ENCODE results near the gene APOL6.
A peak's percentile ranks its signal among the peaks of the same experiment; 100 is the strongest.
"Not testable (repeated sequence)": the region's sequence is repeated elsewhere in the genome, so short reads cannot be mapped to it uniquely, and the experiment has no call there.

Gene APOL6

DNA sequence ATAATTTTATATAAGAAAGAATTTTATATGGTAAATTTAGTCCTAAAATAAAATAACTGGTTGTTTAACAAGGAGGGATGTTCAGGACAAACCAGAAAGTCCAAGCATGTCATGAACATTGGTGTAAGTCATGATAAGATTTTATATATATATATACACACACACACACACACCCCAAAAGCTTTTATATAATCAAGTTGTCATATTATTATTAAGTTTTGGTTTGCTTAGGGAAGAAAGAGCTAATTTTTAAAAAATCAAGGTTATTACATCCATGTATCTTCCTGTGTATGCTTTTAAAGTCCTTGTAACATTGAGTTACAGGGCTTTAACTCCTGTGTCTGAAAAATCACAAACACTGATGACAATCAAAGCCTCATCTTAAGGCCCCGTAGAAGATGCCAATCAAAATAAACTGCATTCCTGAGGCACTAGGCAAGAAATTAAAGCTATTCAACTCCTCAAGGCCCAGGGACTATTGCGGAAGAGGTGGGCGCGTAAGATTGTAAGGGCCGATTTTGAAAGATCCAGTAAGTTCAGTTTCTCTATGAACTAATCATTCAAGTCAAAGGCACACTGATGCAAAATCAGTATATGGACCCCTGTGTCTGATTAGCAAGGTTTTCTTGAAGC is 16.8 kb downstream of the APOL6 start:
- peaks cover 39% of the 10 kb centered on the region for H3K36me3 Mint-ChIP-seq
- H3K27ac Mint-ChIP-seq = no peak overlapping the region

GRCh38 chr22:35666699-35667098 is 18.5 kb downstream of the APOL6 start:
- not testable (repeated sequence) for H3K27me3 Mint-ChIP-seq; H3K9me3 Mint-ChIP-seq (ENCODE audit: low read depth); H3K27ac Mint-ChIP-seq; H3K4me3 Mint-ChIP-seq
- Mint-ChIP-seq H3K4me1 (ENCODE audit: low read depth) (peaks cover 18% of the 10 kb centered on the region), H3K36me3 (peaks cover 30% of the 10 kb centered on the region)

More for the DNA sequence above, 16.8 kb downstream of the APOL6 start:
- Mint-ChIP-seq H3K4me3 (no peak overlapping the region), H3K4me1 (ENCODE audit: low read depth) (peaks cover 35% of the 10 kb centered on the region), H3K9me3 (ENCODE audit: low read depth) (peaks cover 3% of the 10 kb centered on the region), H3K27me3 (no peaks in the 10 kb centered on the region)

DNA sequence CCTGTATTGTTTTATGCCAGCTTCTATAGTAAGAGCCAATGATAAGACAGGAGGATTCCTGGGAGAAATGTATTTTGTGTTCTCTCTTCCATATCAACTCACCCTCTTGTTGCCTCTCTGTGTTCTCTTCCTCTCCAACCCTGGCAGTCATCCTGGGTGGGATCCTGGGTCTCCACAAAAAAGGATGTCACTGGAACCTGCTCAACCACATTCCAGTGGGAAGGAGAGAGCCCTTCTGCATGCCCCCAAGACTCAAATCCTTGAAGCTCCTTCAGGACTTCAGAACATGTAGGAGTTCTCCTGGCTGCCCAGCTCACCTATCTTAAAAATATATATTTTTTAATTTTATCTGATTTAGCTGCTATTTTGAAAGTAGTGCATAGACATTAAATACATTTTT is 26.1 kb downstream of the APOL6 start:
- H3K4me3 Mint-ChIP-seq = no peak overlapping the region
- H3K9me3 Mint-ChIP-seq (ENCODE audit: low read depth) = peaks cover 19% of the 10 kb centered on the region
- peaks cover 18% of the 10 kb centered on the region for H3K36me3 Mint-ChIP-seq
- H3K27ac Mint-ChIP-seq = no peak overlapping the region
- peaks cover 13% of the 10 kb centered on the region for H3K4me1 Mint-ChIP-seq (ENCODE audit: low read depth)
- no peaks in the 10 kb centered on the region for H3K27me3 Mint-ChIP-seq

- H3K27me3 Mint-ChIP-seq, H3K4me3 Mint-ChIP-seq, H3K27ac Mint-ChIP-seq: not testable (repeated sequence)
- Mint-ChIP-seq H3K4me1 (ENCODE audit: low read depth) (peaks cover 25% of the 10 kb centered on the region), H3K36me3 (peaks cover 23% of the 10 kb centered on the region), H3K9me3 (ENCODE audit: low read depth) (peaks cover 20% of the 10 kb centered on the region)
Observed at GRCh38 chr22:35676065-35676464, 27.8 kb downstream of the APOL6 start.

GRCh38 chr22:35677460-35678187 is 29.4 kb downstream of the APOL6 start:
- no peak overlapping the region for H3K4me3 Mint-ChIP-seq
- H3K4me1 Mint-ChIP-seq (ENCODE audit: low read depth) = peaks cover 25% of the 10 kb centered on the region
- peaks cover 19% of the 10 kb centered on the region for H3K9me3 Mint-ChIP-seq (ENCODE audit: low read depth)
- H3K27me3 Mint-ChIP-seq = no peaks in the 10 kb centered on the region
- H3K27ac Mint-ChIP-seq = no peak overlapping the region
- H3K36me3 Mint-ChIP-seq = peaks cover 23% of the 10 kb centered on the region

DNA sequence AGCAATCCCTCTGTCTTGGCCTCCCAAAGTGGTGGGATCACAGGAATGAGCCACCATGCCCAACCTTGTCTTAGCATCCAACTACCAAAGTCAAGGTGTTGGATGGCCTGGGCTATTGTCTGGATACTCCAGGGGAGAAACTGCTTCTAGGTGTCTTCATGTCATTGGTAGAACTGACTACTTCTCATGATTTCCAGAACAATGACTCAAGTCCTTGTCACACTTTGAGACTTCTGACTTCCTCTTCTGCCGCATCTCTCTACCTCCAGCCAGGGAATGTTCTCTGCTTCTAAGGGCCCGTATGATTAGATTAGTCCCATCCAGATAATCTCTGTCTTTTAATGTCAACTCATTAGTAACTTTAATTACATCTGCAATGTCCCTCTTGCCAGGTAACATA is 30.6 kb downstream of the APOL6 start:
- peak overlapping the region; percentile 48 for H3K4me3 Mint-ChIP-seq
- H3K4me1 Mint-ChIP-seq (ENCODE audit: low read depth) = peaks cover 25% of the 10 kb centered on the region
- peaks cover 20% of the 10 kb centered on the region for H3K36me3 Mint-ChIP-seq
- H3K27me3 Mint-ChIP-seq = no peaks in the 10 kb centered on the region
- peak overlapping the region; percentile 91 for H3K27ac Mint-ChIP-seq
- H3K9me3 Mint-ChIP-seq (ENCODE audit: low read depth) = peaks cover 12% of the 10 kb centered on the region

GRCh38 chr22:35679492-35679891 is 31.2 kb downstream of the APOL6 start:
- Mint-ChIP-seq H3K27ac (peak overlapping the region; percentile 91), H3K4me1 (ENCODE audit: low read depth) (peaks cover 25% of the 10 kb centered on the region), H3K4me3 (peak overlapping the region; percentile 56), H3K9me3 (ENCODE audit: low read depth) (peaks cover 12% of the 10 kb centered on the region), H3K36me3 (peaks cover 20% of the 10 kb centered on the region)
- not testable (repeated sequence) for H3K27me3 Mint-ChIP-seq

DNA sequence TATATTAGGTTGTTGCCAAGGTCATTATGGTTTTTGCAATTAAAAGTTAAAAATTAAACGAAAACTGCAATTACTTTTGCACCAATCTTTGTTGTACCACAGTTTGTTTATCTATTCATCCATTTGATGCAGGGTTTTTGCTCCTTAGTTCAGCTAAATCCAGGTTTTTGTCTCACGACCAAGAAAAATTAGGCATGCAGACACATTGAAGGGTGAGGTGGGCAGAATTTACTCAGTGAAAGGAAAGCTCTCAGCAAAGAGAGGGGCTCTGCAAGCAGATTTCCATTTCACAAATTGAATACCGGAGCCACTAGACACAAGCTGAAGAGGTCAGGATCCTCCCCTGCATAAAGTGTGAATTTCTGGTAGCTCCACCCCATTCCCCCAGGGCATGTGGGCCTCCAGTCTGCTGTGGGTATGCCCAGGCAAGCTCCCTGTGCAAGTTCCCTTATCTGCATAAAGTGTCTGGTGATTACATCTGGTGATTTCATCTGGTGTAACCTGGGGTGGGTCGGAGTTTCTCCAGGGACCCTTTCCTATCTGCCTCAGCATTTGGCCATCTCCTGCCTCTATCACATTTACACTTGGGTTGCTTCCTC is 33.3 kb downstream of the APOL6 start:
- Mint-ChIP-seq H3K4me1 (ENCODE audit: low read depth) (peaks cover 23% of the 10 kb centered on the region), H3K9me3 (ENCODE audit: low read depth) (peaks cover 9% of the 10 kb centered on the region), H3K4me3 (no peak overlapping the region), H3K36me3 (peaks cover 14% of the 10 kb centered on the region), H3K27ac (no peak overlapping the region), H3K27me3 (no peaks in the 10 kb centered on the region)

DNA sequence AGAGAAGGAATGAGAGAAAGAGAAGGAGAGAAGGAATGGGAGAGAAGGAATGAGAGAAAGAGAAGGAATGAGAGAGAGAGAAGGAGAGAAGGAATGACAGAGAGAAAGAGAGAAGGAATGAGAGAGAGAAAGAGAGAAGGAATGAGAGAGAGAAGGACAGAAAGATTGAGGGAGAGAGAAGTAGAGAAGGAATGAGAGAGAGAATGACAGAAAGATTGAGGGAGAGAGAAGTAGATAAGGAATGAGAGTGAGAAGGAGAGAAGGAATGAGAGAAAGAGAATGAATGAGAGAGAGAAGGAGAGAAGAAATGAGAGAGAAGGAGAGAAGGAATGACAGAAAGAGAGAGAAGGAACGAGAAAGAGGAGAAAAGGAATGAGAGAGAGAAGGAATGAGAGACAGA is 35.3 kb downstream of the APOL6 start:
- Mint-ChIP-seq H3K36me3 (peaks cover 12% of the 10 kb centered on the region), H3K9me3 (ENCODE audit: low read depth) (peaks cover 8% of the 10 kb centered on the region), H3K4me3 (no peak overlapping the region), H3K27me3 (no peaks in the 10 kb centered on the region), H3K27ac (no peak overlapping the region), H3K4me1 (ENCODE audit: low read depth) (peaks cover 20% of the 10 kb centered on the region)

DNA sequence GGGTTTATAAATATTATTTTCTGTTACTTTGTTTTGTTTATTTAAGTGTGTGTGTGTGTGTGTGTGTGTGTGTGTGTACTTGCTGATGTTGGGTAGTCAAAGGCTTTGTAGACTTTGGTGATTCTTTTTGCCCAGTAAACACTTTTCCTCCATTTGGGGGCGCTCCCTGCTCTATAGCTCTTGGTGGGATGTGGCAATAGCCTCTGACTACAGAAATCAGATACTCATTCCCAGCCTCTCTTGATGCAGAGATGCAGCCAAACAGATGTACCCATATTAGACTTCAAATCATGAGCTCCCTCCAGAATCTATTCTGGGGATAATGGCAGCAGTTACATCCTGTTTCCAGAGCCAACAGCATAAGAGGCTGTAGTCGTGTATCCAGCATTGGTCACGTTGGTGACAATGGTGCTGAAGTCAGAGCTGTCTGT is 36.0 kb downstream of the APOL6 start:
- Mint-ChIP-seq H3K27me3 (no peaks in the 10 kb centered on the region), H3K9me3 (ENCODE audit: low read depth) (peaks cover under 1% of the 10 kb centered on the region), H3K4me3 (no peak overlapping the region), H3K36me3 (peaks cover 6% of the 10 kb centered on the region), H3K4me1 (ENCODE audit: low read depth) (peaks cover 12% of the 10 kb centered on the region), H3K27ac (no peak overlapping the region)

GRCh38 chr22:35684732-35685131 is 36.5 kb downstream of the APOL6 start:
- Mint-ChIP-seq H3K4me3 (no peak overlapping the region), H3K9me3 (ENCODE audit: low read depth) (no peaks in the 10 kb centered on the region), H3K27ac (no peak overlapping the region), H3K36me3 (peaks cover 4% of the 10 kb centered on the region), H3K4me1 (ENCODE audit: low read depth) (peaks cover 8% of the 10 kb centered on the region), H3K27me3 (no peaks in the 10 kb centered on the region)

GRCh38 chr22:35685731-35686130 is 37.5 kb downstream of the APOL6 start:
- Mint-ChIP-seq H3K4me3 (no peak overlapping the region), H3K27ac (no peak overlapping the region), H3K36me3 (peaks cover under 1% of the 10 kb centered on the region), H3K27me3 (no peaks in the 10 kb centered on the region), H3K4me1 (ENCODE audit: low read depth) (peaks cover 3% of the 10 kb centered on the region), H3K9me3 (ENCODE audit: low read depth) (no peaks in the 10 kb centered on the region)

DNA sequence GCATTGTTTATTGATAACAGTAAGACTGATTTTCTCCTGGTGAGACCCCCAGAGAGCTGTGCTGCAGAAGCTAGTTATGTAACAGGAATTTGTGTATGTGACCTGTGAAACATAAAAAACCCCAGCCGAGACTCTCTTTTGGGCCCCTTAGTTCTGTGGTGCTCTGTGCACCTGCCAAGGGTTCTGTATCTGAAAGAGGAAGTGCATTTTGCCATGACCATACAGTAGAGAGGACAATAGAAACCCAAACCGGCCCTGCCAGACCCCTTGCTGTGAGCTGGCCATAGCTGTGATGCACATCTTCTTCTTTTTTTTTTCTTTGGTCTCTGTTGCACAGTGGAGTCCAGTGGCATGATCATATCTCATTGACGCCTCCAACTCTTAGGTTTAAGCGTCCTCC is 38.1 kb downstream of the APOL6 start:
- Mint-ChIP-seq H3K9me3 (ENCODE audit: low read depth) (no peaks in the 10 kb centered on the region), H3K4me3 (no peak overlapping the region), H3K36me3 (no peaks in the 10 kb centered on the region), H3K27me3 (no peaks in the 10 kb centered on the region), H3K4me1 (ENCODE audit: low read depth) (no peaks in the 10 kb centered on the region), H3K27ac (no peak overlapping the region)

DNA sequence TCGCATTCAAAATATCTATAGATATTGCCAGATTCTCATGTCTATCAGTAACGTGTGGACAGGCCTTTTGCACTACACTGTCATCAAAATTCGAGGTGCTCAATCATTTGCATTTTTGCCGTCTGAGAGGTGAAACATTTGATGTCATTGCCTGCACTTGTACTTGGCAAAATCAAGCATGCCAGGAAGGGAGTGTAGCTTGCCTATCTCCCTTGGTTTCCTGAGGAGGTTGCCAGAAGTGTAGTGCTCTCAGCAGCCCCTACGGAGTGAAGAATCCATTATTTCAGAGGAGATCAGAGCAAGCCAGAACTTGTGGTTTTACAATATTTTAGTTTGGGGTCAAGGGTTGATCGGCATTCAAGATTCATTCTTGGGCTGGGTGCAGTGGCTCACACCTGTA is 39.2 kb downstream of the APOL6 start:
- no peaks in the 10 kb centered on the region for H3K9me3 Mint-ChIP-seq (ENCODE audit: low read depth)
- no peaks in the 10 kb centered on the region for H3K36me3 Mint-ChIP-seq
- H3K4me3 Mint-ChIP-seq = no peak overlapping the region
- no peak overlapping the region for H3K27ac Mint-ChIP-seq
- H3K4me1 Mint-ChIP-seq (ENCODE audit: low read depth) = no peaks in the 10 kb centered on the region
- no peaks in the 10 kb centered on the region for H3K27me3 Mint-ChIP-seq

DNA sequence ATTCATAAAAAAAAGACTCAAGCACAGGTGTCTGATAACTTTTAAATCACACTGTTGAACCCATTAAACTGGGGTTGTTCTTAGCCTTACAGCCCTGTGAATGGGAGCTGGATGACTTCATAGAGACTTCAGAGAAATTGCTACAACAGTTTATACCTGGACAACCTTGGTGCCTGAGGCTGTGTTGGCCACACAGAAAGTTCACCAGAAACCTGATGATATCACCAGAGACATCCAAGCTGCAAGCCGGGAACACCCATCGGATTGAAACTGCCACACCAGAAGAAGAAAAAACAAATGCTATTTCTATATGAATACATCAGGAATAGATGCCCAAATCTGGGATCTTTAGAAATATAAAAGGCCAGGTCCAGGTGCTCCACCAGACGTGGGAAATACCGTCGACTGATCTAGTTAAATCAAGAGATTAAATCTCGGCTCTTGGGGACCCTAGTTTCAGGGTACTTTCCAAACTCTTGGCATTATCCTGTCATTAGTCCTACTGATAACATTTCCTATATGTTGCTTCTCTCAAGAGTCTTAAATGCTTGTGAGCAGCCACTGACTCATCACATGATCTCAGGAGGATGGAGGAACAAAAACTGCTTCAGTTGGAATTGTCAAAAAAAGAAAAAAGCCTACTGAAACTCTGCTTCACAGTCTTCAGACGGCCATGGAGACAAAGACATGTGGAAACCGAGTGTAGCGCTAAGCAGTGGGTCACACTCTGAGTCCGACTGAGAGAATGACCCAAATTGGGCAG is 40.8 kb downstream of the APOL6 start:
- no peaks in the 10 kb centered on the region for H3K36me3 Mint-ChIP-seq
- peaks cover 4% of the 10 kb centered on the region for H3K27me3 Mint-ChIP-seq
- H3K4me1 Mint-ChIP-seq (ENCODE audit: low read depth) = no peaks in the 10 kb centered on the region
- no peaks in the 10 kb centered on the region for H3K9me3 Mint-ChIP-seq (ENCODE audit: low read depth)
- H3K27ac Mint-ChIP-seq = no peak overlapping the region
- H3K4me3 Mint-ChIP-seq = no peak overlapping the region
